HG02610 (cell line): ENCODE results near the gene SNPH.
"Not testable (repeated sequence)": the region's sequence is repeated elsewhere in the genome, so short reads cannot be mapped to it uniquely, and the experiment has no call there.

Experiments
- ATAC-seq: cut with Tn5 transposase; IDR thresholded peaks from one replicate; pipeline ENCODE4 v1.9.1; 2021; ENCODE audit warnings: mild to moderate bottlenecking, moderate library complexity; ENCODE audit not compliant: unreplicated experiment

SNPH gene

DNA sequence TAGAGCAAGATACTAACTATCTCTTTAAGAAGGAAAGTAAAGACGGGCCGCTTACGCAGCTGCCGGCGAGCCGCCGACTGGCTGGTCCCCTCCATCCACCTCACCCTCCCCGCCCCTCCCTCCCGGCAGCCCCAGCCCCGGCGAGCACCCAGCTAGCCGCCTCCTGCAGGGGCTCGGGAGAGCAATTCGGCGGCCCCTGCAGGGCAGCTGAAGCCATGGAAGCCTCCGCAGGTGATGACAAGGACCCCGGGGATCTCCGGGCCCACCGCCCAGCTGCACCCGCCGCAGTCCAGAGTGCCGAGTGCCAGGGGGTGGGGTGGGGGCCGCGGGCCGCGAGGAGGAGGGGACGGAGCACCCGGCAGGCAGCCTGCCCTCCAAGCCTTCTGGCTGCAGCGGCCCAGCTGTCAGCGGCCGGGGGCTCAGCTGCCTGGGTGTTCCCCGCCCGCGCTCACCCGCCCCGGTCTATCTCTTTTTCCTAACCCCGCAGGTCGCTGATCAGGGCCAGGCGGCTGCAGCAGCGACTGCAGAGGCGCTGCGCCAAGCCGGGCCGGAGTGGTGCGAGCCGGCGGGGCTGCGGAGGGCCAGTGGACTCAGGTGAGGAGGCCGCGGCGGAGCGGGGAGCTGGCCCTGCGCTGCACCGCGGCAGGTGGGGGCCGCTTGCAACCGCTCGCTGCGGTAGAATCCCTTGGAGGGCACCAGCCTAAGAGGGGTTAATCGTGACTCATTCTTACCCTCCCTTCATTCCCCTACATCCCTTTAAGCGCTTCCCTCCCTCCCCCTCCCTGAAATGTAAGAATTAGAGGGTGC, at the start of gene SNPH:
SNPH (plus strand) TSS at position 128 of the 807 bp plus-strand sequence. CDS start 29,946 bp downstream, outside the sequence.
- peak; percentile 41 for ATAC-seq

- not testable (repeated sequence) for ATAC-seq
Observed at GRCh38 chr20:1216527-1217427, 49.3 kb upstream of the SNPH start.

DNA sequence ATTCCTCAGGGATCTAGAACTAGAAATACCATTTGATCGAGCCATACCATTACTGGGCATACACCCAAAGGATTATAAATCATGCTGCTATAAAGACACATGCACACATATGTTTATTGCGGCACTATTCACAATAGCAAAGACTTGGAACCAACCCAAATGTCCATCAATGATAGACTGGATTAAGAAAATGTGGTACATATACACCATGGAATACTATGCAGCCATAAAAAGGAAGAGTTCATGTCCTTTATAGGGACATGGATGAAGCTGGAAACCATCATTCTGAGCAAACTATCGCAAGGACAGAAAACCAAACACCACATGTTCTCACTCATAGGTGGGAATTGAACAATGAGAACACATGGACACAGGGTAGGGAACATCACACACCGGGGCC, 43.3 kb upstream of the SNPH start:
- ATAC-seq = not testable (repeated sequence)

GRCh38 chr20:1224205-1224890, 41.7 kb upstream of the SNPH start:
- no peak for ATAC-seq

GRCh38 chr20:1225263-1225782, 40.8 kb upstream of the SNPH start:
- no peak for ATAC-seq

- ATAC-seq = no peak
Observed at GRCh38 chr20:1225783-1226654, 40.1 kb upstream of the SNPH start, which contains the start of gene RAD21L1. RAD21L1 (plus strand) TSS chr20:1226044; CDS start chr20:1228454, 2,410 bp downstream.

DNA sequence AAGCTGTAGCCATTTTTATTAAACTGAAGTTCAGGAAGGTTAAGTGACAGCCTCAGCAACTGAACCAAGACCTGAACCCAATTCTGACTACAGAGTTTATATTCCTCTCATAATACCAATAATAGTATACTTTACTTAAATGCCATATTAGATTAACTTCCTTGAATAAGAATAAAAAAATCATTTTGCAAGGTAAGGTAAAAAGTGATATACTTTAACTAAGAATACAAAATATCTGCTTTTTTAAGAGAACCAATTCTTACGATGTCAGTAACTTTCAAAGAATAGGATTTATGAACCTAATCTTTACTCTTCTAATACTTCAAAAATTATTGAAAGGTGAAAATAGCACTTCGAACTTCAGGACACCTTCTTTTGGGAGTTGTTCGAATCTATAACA, 36.6 kb upstream of the SNPH start:
- no peak for ATAC-seq

DNA sequence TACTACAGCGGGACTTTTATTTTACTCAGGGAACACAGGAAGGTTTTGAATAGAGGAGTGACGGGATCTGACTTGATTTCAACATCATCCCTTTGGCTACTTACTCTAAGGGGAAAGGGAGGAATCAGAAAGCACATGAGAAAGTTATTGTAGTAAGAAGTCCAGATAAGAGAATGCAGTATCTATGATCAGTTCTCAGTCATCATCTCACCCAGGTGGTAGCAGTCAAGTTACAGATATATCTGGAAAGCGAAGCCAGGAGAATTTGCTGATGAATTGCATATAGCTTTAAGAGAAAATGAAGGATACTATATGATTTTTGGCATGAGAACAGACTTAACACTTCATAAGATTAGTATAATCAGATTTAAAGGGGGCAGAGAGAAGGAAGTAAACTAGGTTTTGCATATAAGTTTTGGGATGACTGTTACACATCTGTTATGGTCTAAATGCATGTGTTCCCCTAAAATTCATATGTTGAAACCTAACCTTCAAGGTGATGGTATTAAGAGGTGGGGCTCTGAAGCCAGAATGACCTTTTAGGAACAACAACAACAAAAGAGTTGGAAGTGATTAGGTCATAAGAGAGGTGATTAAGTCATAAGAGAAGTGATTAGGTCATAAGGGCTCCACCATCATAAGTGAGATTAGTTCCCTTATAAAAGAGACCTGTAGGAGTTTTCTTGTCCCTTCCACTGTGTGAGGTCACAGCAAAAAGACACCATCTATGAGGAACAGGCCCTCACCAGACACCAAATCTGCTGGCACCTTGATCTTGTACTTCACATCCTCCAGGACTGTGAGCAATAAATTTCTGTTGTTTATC, 33.6 kb upstream of the SNPH start:
- no peak for ATAC-seq

GRCh38 chr20:1240549-1240948, 25.5 kb upstream of the SNPH start:
- ATAC-seq = no peak

GRCh38 chr20:1241456-1241855, 24.6 kb upstream of the SNPH start:
- no peak for ATAC-seq

- no peak for ATAC-seq
Observed at GRCh38 chr20:1242099-1242498, 24.0 kb upstream of the SNPH start.

DNA sequence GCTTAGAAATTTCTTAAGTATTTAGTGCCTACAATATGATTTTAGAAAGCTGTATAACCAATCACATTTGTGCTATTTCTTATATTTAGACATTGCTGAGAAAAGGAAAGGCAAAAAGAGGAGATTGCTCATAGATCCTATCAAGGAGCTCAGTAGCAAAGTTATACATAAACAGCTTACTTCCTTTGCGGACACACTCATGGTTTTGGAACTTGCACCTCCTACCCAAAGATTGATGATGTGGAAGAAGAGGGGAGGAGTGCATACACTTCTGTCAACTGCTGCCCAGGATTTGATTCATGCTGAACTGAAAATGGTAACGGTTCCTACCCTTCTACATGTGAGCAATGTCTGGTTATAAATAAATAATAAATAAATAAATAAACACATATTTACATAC, 23.6 kb upstream of the SNPH start:
- no peak for ATAC-seq

DNA sequence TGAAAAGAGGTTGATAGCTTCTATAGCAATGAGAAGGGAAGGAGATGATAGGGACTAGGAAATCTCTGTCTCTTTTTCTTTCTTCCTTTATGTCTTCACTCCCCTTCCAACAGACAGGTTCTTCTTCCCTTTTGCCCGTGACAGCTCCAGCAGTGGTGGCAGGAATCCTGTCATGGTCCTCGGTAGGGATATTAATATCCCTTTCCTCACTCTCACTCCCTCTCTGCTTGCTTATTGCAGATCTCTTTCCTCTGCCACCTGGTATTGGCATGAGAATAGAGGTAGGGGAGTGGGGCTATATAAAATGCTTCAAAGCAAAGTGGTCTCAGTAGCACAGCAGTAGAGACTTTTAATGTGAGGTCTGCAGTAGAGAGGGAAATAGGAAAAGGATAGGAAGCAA, 20.5 kb upstream of the SNPH start:
- ATAC-seq = no peak

DNA sequence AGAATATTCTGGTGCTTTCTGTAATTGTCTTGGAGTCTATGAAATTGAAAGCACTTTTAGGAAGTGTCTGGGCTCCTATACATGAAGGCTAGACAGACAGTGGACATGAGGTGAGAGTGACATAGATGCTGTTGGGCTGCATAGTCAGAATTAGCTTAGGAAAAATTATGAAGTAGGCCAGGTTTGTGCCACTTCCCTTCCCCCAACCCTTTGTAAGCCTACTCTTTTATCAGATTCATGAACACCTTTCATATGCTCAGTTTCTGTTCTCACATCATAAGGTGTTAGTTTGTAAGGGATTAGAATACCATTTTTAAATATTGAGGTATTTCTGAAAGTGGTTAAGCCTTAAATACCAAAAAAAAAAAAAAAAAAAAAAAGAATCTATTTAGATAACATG, 18.4 kb upstream of the SNPH start:
- ATAC-seq = no peak

GRCh38 chr20:1250282-1250681, 15.8 kb upstream of the SNPH start:
- not testable (repeated sequence) for ATAC-seq

DNA sequence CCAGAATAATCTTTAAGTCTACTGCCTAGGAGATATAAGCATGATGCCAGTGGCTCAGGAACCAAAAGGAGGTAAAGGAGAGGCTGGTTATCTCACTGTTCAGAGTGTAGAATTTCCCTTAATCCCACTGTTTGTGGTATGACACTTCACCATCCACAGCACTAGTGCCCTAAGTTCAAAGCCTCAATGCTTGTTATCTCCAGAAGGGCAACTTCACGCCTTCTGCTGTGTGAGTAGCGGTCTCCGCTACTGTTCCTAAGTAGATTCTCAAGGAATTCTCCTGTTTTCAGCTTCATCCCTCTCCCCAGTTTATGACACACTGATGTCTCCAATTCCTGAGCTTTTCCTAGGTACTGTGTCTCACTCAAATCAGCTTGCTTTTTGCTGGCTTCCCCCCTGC, 13.7 kb upstream of the SNPH start:
- no peak for ATAC-seq

DNA sequence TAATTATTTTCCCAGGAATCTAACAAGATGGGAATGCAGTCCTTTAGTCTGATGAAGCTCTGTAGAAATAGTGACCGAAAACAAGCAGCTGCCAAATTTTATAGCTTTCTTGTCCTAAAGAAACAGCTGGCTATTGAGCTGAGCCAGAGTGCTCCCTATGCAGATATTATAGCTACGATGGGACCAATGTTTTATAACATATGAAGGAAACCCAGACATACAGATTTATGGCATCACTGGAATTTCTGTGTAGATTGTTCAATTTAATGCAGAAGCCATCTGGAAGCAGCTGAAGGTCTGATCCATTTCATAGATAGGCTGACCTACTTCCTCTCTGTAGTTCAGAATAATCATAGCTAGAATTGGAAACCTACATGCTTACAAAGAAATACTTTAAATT, 11.8 kb upstream of the SNPH start:
- ATAC-seq = no peak

DNA sequence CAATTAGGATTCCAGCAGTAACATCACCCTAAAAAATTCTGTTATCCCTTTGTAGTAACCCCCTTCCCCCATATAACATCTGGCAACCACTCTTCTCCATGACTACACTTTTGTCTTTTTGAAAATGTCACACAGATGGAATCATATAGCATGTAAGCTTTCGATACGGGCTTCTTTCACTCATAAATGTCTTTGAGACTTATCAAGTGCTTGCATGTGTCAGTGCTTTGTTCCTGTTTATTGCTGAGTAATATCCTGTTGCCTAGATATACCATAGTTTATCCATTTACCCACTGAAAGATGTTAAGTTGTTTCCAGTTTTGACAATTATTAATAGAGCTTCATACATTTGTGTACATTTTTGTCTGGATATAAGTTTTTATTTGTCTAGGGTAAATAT, 10.4 kb upstream of the SNPH start:
- ATAC-seq = no peak

- no peak for ATAC-seq
Observed at GRCh38 chr20:1263853-1264252, 2.2 kb upstream of the SNPH start.
